GM19372 (cell line): ENCODE results near the gene EPHA8.

Source experiments
- ATAC-seq: cut with Tn5 transposase; IDR thresholded peaks from one replicate; pipeline ENCODE4 v1.9.1; 2021; ENCODE audit warnings: mild to moderate bottlenecking, low read depth, moderate library complexity; ENCODE audit not compliant: unreplicated experiment

The EPHA8 gene

DNA sequence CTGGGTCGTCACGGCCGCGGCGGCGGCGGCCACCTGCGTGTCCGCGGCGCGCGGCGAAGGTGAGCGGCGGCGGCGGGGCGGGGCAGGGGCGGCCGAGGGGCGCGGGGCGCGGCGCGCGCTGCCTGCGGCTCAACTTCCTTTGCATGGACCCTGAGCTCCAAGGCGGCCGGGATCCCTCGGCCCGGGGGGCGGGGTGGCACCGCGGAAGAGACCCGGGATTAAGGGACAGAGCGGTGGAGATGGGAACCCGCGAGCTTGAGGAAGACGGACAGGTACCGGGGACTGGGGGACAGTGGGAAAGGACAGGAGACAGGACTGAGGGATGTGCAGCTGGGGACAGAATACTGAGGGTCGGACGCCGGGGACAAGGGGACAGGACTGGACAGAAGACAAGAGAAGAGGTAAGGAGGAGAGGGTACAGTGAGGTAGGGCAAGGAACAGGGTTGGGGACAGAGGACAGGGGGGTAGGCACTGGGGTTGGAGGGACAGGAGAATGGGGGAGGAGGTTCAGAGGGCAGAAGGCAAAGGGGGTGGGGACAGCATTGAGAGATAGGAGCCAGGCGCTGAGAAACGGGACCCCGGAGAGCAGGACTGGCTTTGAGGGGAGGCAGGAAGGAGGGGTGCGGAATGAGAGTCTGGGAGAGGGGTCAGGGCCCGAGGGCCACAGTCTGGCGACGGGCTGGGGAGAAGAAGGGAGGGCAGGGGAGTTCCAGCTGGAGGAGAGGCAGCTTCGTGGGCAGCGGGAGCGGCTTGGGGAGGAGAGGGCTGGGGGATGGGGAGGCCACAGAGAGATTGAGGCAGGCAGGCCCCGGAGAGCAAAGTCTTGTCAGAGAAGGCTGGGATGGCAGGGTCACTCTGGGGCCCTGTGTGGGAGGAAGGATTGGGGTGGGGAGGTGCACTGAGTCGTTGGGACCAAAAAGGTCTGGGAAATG, 648 bp downstream of the EPHA8 start:
- no peak for ATAC-seq

DNA sequence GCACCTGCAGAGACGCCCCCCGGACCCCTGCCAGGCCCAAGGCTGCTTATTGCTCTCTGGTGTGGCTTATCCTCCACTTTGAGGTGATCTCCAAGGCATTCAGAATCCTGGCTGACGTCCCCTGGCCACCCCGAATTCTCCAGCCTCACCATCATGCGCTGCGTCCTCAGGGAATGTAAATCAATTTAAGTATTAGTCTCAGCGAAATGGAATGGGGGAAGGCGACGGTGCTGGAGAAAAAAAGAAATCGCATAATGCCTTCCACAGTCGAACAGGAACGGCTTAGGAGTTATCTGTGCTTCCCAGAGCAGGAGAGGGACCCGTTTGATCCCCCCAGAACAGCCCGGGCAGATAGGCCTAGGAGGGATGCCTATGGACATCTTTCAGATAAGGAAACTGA, 2.9 kb downstream of the EPHA8 start:
- no peak for ATAC-seq

DNA sequence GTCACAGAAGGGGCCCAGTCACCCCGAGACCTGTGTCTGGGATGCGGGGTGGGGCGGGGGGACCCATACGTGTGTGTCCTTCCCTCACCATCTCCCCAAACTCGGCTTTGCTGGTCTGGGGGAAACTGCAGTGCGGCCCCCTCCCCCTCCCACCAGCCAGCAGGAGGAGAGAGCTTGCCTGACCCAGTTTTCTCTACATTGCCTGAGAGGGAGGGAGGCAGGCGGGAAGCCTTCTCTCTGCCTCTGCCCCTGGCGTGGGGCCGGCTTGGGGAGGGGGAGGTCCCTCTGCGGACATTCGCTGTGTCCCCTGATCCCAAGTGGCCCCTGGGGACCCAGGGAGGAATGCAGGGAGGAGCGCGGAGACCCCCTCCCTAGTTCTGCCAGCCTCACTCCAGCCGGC, 3.9 kb downstream of the EPHA8 start:
- ATAC-seq: no peak

DNA sequence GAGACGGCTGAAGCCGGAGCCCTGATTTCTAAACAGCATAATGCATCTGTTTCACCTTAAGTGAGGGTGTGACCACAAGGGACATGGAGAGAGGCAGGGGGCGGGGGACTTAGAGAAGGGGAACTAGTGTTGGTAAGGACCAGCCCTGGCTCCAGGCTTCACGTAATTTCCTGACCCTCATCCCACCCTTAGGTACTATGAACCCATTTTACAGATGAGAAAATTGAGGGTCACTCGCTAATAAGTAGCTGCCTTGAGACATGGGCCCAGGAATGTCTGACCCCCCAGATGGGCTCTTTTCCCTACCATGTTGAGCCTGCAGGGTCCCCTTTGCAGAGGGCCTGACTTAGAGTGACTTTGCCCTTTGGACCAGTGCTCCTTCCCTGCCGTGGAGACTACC, 4.7 kb downstream of the EPHA8 start:
- no peak for ATAC-seq

DNA sequence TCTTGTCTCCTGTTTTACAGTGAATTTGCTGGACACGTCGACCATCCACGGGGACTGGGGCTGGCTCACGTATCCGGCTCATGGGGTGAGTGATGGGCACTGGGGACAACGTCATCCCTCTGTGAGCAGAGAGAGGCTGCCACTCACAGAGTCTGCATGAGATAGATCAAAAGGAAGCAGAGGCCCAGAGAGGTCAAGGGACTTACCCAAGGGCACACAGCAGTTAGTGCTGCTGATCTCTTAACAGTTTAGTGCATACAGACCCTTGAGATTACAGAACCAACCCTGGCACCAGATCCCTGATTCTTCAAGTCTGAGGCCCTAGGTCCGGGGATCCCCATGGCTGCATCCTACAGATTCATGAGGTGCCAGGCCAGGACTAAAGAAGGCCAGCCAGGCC, 6.0 kb downstream of the EPHA8 start:
- ATAC-seq: no peak

DNA sequence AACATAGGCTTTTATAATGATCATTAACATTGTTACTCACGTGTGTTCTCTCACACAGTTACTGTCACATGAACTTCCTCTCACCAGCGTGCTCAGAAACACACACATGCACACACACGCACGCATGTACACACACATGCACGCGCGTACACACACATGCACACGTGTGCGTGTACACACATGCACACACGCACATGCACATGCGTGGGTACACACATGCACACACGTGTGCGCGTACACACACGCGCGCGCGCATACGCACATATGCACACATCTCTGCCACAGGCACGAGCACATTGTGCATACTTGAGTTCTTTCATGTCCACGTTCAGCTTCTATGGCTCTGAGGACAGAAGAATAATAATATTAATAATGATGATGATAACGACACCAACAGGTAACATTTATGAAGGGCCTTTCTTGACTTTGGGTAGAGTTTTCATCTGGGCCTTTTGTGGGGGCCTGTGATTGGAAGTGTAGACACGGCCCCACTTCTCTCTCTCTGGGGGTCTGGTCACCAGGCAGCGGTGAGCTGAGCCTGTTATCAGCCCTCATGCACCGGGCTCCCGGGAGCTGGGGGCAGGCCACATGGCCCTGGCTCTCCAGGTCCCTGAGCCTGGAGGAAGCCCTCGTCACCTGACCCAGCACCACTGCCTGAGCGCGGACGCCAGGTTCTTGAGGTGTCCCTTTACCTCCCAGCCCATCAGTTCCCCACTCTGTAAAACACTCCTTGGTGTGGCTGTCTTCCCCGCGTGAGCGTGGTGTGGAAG, 7.0 kb downstream of the EPHA8 start:
- no peak for ATAC-seq

DNA sequence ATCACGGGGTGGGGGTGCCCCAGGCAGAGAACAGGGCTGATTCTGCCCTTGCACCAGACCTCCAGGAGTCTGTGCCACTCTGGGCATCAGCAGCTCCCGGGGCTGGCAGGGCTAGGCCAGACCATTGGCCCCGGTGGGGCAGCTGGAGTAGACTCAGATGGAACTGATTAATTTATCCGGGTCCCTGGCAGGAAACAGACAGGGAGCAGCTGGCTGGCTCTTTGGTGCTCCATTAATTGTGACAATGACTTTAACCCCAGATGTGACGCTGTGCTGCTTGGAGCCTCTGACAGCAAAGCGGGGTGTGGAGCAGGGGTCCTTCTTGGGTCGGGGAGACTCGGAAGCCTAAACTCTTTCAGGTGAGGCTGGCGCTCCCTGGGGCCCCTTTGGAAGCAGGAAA, 9.5 kb downstream of the EPHA8 start:
- no peak for ATAC-seq

DNA sequence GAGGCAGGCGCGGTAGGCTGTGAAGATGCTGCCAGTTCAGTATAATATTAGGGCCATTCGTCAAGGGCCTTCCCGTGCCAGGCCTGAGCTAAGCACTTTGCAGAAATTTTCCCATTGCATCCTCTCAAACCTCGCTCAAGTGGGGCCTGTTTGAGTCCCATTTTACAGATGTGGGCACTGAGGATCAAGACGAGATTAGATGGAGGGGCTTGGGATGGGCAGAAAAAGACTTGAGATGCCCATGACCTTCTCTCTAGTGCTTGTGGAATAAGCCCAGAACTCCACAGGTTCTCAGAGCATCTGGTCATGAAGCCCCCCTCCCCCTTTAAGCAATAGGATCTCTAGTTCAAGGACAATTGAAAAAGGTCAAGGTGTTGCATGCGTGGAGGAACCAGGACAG, 9.9 kb downstream of the EPHA8 start:
- ATAC-seq: no peak

DNA sequence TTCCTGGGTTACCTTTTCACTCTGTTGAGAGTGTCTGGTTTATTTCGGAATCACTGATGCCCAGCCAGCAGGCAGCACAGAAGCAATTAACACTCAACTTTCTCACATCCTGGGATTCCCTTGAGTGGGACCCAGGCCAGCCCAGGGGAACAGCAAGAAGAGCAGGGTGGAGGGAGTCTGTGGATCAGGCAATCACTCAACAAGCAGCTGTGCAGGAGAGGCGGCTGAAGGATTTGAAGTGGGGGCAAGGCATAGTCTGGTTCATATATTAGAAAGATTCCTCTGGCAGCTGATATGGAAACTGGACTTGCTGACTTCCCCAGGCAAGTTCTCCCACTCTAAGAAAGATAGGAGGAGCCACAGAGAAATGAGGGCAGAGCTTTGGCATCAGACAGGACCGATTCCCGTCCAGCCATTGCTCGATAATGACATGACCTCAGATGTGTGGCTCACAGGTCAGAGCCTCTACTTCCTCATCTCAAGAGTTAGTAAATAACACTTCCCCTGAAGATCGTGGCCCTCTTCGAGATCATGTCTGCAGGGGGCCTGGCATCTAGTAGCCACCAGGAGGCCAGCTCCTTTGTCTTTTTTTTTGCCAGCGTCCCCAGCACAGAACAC, 12.4 kb downstream of the EPHA8 start:
- ATAC-seq: no peak

DNA sequence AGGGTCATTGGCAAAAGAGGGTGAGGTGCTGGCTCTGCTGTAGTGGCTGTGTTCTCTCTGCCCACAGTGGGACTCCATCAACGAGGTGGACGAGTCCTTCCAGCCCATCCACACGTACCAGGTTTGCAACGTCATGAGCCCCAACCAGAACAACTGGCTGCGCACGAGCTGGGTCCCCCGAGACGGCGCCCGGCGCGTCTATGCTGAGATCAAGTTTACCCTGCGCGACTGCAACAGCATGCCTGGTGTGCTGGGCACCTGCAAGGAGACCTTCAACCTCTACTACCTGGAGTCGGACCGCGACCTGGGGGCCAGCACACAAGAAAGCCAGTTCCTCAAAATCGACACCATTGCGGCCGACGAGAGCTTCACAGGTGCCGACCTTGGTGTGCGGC, 12.9 kb downstream of the EPHA8 start:
- no peak for ATAC-seq

DNA sequence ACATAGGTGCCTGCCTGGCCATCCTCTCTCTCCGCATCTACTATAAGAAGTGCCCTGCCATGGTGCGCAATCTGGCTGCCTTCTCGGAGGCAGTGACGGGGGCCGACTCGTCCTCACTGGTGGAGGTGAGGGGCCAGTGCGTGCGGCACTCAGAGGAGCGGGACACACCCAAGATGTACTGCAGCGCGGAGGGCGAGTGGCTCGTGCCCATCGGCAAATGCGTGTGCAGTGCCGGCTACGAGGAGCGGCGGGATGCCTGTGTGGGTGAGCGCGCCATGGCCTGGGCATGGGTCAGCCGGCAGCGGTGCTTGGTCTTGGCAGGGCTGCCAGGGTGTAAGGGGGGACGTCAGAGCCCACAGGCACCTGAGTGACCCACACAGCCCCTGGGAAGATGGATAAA, 13.3 kb downstream of the EPHA8 start:
- ATAC-seq: no peak

DNA sequence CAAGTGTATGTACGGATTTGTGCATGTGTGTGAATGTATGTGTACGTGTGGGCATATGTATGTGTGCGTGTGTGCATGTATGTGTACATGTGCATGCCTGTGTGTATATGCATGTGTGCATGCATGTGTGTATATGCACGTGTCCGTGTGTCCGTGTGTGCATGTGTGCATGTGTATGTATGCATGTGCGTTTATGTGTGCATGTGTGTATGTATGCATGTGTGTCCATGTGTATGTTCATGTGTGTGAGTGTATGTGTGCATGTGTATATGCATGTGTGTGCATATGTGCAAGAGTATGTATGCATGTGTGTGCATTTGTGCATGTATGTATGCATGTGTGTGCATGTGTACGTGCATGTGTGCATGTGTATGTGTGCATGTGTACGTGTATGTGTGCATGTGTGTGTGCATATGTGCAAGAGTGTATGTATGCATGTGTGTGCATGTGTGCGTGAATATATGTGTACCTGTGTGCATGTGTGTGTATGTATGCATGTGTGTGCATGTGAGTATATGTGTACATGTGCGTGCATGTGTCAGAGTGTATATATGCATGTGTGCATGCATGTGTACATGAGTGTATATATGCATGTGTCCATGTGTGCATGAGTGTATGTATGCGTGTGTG, 15.6 kb downstream of the EPHA8 start:
- no peak for ATAC-seq

DNA sequence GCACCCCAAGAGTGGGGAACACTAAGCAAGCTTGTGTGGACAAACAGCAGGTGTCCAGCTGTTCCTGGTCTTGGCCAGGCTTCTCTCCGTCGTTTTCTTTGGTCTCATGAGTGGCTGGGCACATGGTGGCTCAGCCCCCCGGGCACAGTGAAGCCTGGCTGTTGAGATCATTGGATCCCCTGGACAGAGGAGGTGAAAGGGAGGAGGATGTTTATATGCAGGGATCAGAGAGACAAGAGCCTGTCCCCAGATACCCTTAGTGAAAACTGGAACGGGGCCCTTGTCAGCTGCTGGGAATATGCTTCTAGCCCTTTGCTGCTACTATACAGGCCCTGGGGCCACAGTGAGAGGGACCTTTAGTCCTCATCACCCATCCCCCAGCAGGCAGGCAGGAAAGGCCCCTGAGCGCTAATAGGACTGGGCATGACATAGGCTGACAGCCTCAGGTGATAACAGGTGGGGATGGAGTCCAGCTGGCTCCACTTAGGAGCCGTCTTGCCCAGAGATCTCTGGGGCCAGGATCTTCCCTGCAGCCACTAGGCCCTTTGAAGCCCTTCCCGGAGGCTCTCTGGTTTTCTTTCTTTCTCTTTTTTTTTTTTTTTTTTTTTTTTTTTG, 16.4 kb downstream of the EPHA8 start:
- ATAC-seq: no peak

DNA sequence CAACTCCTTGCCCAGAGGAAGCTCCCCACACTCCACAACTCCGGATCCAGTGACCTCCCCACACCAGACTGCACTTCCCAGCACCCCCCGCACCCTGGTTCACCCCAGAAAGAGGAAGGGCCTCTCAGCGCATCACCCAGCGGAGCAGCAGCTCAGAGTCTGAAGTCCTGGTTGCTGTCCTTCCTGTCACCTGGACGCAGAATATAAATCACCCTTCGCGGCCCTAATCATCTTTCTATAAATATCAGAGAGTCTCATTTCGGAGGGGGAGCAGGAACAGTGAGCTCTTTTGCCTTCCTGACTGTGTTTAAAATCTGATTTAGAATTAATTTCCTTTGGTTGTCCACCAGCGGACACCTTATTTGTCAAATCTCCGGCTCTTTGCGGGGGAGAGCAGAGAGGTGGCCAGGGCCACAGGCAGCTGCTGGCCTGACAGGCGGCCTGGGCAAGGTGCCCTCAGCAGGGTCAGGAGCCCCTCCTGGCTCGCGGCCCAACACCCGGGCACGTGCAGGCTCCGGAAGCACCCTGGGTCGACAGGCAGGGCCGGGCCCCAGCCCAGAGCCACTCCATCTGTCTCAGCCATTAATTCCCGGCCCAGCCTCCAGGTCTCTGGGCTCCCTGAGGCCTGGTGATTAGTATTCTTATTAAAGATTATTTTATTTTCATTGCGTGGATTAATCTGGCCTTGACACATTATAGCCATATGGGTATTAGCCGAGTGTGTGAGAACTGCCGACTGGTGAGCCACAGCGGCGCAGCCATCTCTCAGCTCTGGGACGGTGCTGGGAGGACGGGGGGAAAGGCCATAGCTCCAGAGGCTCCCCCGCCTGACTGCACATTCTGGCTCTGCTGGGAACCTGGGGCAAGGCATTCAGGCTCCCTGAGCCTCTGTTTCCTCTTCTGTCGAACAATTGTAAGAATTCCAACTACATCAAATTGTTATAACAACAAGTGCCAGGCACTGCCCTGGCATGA, 19.7 kb downstream of the EPHA8 start:
- ATAC-seq: no peak

DNA sequence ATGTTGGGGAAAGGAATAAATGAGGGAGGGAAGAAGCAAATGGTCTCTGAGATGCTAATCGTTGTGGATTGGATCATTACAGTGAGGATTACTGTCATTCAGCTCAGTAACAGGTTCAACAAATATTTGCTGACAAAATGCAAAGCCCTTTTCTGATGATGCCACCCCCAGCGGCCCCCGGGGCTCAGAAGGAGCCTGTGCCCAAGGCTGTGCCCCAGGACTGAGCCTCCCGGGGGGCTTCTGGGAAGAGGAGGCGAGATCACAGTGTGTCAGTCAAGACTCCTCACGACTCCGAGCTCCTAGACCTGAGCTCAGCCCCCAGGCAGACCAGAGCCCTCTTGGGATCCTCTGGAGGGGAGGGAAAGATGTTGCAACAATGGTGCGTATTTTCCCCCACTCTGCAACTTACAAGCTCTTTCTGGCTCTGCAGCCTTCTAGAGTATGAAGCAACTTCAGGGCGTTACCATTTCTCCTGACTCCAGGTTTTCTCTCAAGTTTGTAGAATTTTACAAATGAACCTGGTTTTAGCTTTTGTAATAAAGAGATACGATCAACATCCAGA, 20.8 kb downstream of the EPHA8 start:
- no peak for ATAC-seq

DNA sequence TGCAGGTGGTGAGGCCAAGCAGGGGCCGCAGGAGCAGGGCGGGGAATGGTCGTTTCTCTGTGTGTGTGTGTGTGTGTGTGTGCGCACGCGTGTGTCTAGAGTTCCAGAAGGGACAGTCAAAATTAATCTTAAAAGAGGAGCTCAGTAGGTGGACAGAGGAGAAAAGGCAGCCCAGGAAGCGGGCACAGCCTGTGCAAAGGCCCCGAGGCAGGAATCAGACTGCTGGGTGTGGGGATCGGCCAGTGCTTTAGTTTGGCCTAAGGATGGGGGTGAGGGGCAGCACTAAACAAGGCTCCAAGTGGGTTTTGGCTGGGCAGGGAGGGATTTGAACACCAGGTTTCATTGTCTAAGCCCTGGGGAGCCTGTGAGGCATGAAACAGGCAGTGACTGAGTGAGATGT, 21.7 kb downstream of the EPHA8 start:
- no peak for ATAC-seq

DNA sequence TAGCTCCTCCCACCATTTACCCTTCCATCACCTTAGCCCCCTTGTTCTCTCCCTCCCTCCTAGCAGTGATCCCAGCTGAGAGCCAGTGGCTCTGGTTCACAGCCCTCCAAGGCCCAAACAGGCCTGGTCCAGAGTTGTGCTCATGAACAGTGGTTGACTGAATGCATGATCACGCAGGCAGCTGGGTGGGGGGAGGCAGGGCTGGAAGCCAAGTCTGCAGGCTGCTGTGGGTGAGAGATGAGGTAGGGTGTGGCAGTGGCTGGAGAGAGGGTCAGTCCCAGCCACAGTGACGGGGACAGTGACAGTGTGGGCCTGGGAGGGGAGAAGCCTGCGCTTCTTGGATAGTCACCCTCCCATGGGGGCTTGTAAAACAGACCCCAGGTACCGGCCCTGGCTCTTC, 22.2 kb downstream of the EPHA8 start:
- no peak for ATAC-seq

DNA sequence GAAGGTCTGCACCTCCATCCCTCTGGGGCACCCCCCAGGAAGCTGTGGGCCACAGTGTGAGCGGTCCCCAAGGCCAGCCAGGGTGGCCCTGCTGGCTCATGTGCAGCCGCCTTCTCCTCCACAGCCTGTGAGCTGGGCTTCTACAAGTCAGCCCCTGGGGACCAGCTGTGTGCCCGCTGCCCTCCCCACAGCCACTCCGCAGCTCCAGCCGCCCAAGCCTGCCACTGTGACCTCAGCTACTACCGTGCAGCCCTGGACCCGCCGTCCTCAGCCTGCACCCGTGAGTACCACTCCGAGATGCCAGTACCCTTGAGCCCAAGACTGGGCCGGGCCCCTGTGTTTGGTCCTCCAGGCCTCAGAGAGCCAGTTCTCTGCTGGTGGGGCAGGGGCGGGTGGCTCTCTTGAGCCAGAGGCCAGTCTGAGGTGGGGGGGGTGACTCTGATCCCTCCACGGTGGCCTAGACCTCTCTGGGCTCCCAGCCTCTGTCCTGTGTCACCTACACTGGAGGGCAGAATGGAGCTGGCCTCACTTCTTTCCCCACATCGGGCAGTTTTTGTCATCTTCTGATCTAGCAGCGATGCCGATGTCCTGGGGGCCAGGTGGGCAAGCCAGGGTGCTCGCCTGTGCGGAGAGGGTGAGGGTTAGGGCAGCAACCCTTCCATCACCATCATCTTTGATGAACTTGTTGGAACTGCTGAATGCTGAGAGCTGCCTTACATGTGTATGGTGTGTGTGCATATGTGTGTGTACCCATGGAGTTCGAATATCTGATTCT, 23.3 kb downstream of the EPHA8 start:
- no peak for ATAC-seq
